ENCODE measurements around the gene SLX4IP.

DNA sequence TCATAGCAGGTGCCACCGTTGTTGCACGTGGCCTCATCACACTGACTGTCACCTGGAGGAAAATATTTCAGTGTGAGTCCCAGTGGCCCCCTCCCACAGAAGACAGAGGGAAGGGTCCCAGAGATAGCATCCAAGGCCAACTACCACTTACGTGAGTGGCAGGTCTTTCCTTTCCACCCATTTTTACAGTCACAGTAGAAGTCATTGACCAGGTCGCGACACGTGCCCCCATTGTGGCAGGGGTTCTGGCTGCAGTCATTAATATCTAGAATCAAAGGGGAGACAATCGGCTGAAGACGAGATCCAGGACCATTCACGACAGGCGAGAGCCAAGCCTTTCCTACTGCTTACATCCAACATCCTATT, 210.1 kb downstream of the SLX4IP start:
- no peak for TF ChIP-seq EZH2phosphoT487 (IDR thresholded peaks at IDR 0.05; ENCODE audit: borderline replicate concordance)
- TF ChIP-seq, protein P1, sequence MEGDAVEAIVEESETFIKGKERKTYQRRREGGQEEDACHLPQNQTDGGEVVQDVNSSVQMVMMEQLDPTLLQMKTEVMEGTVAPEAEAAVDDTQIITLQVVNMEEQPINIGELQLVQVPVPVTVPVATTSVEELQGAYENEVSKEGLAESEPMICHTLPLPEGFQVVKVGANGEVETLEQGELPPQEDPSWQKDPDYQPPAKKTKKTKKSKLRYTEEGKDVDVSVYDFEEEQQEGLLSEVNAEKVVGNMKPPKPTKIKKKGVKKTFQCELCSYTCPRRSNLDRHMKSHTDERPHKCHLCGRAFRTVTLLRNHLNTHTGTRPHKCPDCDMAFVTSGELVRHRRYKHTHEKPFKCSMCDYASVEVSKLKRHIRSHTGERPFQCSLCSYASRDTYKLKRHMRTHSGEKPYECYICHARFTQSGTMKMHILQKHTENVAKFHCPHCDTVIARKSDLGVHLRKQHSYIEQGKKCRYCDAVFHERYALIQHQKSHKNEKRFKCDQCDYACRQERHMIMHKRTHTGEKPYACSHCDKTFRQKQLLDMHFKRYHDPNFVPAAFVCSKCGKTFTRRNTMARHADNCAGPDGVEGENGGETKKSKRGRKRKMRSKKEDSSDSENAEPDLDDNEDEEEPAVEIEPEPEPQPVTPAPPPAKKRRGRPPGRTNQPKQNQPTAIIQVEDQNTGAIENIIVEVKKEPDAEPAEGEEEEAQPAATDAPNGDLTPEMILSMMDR (IDR thresholded peaks at IDR 0.05 in 2 of 3, conservative IDR thresholded peaks at IDR 0.05 in 1 of 3; ENCODE audit: borderline replicate concordance in 1 of 3, insufficient read depth in 1 of 3, low read depth in 2 of 3, low read length in 2 of 3), result no peak
- TF ChIP-seq, protein P2, sequence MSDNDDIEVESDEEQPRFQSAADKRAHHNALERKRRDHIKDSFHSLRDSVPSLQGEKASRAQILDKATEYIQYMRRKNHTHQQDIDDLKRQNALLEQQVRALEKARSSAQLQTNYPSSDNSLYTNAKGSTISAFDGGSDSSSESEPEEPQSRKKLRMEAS (IDR thresholded peaks at IDR 0.05), result no peak
- TF ChIP-seq POLR2A (IDR thresholded peaks at IDR 0.05; ENCODE audit: borderline replicate concordance, extremely low read depth, insufficient read depth, insufficient read length), result no peak
- TF ChIP-seq POLR2AphosphoS5 (IDR thresholded peaks at IDR 0.05; ENCODE audit: low read depth, low read length), result no peak
- TF ChIP-seq, protein P3, sequence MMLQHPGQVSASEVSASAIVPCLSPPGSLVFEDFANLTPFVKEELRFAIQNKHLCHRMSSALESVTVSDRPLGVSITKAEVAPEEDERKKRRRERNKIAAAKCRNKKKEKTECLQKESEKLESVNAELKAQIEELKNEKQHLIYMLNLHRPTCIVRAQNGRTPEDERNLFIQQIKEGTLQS (IDR thresholded peaks at IDR 0.05), result no peak
- no peak for TF ChIP-seq CEBPB (IDR thresholded peaks at IDR 0.05; ENCODE audit: low read depth)

Measured in HCT116 (cell line).